Caco-2 (cell line): ENCODE data around the gene CNTN1. TPM values are rescaled to one million over a fixed set of nuclear protein-coding genes. Genes with fewer than 3 reads are reported as not detected.

Experiments
- BruUV-seq: library from RNA; stranded (reverse); fragments of 400-500 nt; replicated peaks from 2 replicates; lab custom pipeline; 2021; lab: Mats Ljungman, UMichigan
- CTCF ChIA-PET: fragments of 300-600 bp; sonication (Branson Sonifier 250); formaldehyde crosslinking; loops from one replicate; lab custom pipeline; 2022; ENCODE audit warnings: antibody characterized with exemption; lab: Charles Lee
- POLR2A ChIA-PET: fragments of 300-600 bp; sonication (Branson Sonifier 250); formaldehyde crosslinking; loops from one replicate; lab custom pipeline; 2022; ENCODE audit warnings: antibody characterized with exemption; lab: Charles Lee
- DNase-seq, 2 experiments: peaks; one replicate each; pipeline versions ENCODE4 v3.0.0 to v3.0.0-alpha.2; 2020 to 2022
- H3K27me3 ChIP-seq: replicated peaks from 2 replicates; pipeline ENCODE4 v1.6.0; 2011; ENCODE audit warnings: low read length; ENCODE audit not compliant: control insufficient read depth, insufficient read depth
- H3K36me3 ChIP-seq: 2 replicates; pipeline ENCODE4 v1.5.1; 2011; ENCODE audit warnings: low read length; ENCODE audit not compliant: control insufficient read depth, insufficient read depth
- H3K4me1 ChIP-seq: fragments of 250-450 bp; sonication (Bioruptor Pico); 2 replicates; pipeline ENCODE4 v1.5.1; 2020; ENCODE audit warnings: mild to moderate bottlenecking
- H3K4me3 ChIP-seq: 2 replicates; pipeline ENCODE4 v1.5.1; 2011; ENCODE audit warnings: low read depth, mild to moderate bottlenecking, control low read depth, low read length
- H3K9me3 ChIP-seq: fragments of 250-450 bp; sonication (Bioruptor Pico); 2 replicates; pipeline ENCODE4 v1.5.1; 2020; ENCODE audit warnings: mild to moderate bottlenecking, moderate library complexity
- H3K27ac Mint-ChIP-seq: one replicate; pipeline ENCODE4 v1.8.0; 2022; ENCODE audit warnings: mixed read lengths; ENCODE audit not compliant: unreplicated experiment
- H3K27me3 Mint-ChIP-seq: one replicate; pipeline ENCODE4 v1.8.0; 2022; ENCODE audit warnings: mixed read lengths; ENCODE audit not compliant: insufficient read depth, unreplicated experiment
- H3K36me3 Mint-ChIP-seq: one replicate; pipeline ENCODE4 v1.8.0; 2022; ENCODE audit warnings: mild to moderate bottlenecking, mixed read lengths; ENCODE audit not compliant: insufficient read depth, unreplicated experiment
- H3K4me1 Mint-ChIP-seq: one replicate; pipeline ENCODE4 v1.8.0; 2022; ENCODE audit warnings: low read depth, mixed read lengths; ENCODE audit not compliant: unreplicated experiment
- H3K4me3 Mint-ChIP-seq: one replicate; pipeline ENCODE4 v1.8.0; 2022; ENCODE audit warnings: mild to moderate bottlenecking, moderate library complexity, mixed read lengths; ENCODE audit not compliant: unreplicated experiment
- H3K9me3 Mint-ChIP-seq: one replicate; pipeline ENCODE4 v1.8.0; 2022; ENCODE audit warnings: mixed read lengths; ENCODE audit not compliant: unreplicated experiment
- intact Hi-C: fragments of 100-400 bp; cut with micrococcal nuclease; formaldehyde crosslinking; loops from one replicate; pipeline ENCODE4 v1.10.0; 2022; ENCODE audit not compliant: unreplicated experiment
- total RNA-seq: library from RNA; stranded (reverse); gene quantifications from 2 replicates; pipeline ENCODE4 v1.2.3, GENCODE V29; 2022
- TF ChIP-seq, protein P1 (sequence below), 2 experiments: fragments of 200-600 bp in 1 of 2; IDR thresholded peaks; 1 replicate in 1 of 2; 2 replicates in 1 of 2; pipeline versions ENCODE4 v1.5.1 to v1.8.0; 2011 to 2022; ENCODE audit warnings: antibody characterized with exemption in 1 of 2, control low read depth in 1 of 2, inconsistent platforms in 1 of 2, low read depth in 1 of 2, low read length in 1 of 2, mild to moderate bottlenecking in 1 of 2, moderate library complexity in 1 of 2; ENCODE audit not compliant: insufficient read depth in 1 of 2, severe bottlenecking in 1 of 2, unreplicated experiment in 1 of 2

Gene CNTN1
- total RNA-seq, 1 experiment from 2014 or later = not detected

GRCh38 chr12:41039461-41039860, 347.2 kb downstream of the CNTN1 start:
- Histone ChIP-seq H3K27me3 (no peaks in the 10 kb centered on the region), H3K36me3 (no peaks in the 10 kb centered on the region), H3K4me3 (no peak overlapping the region), H3K9me3 (no peaks in the 10 kb centered on the region), H3K4me1 (no peaks in the 10 kb centered on the region)
- H3K27ac Mint-ChIP-seq = no peak overlapping the region
- H3K9me3 Mint-ChIP-seq = no peaks in the 10 kb centered on the region
- H3K4me3 Mint-ChIP-seq = no peak overlapping the region
- H3K27me3 Mint-ChIP-seq = no peaks in the 10 kb centered on the region
- BruUV-seq = no TSS peak
- ChIA-PET POLR2A (no interaction called here), CTCF (no interaction called here)
- no peaks in the 10 kb centered on the region for H3K36me3 Mint-ChIP-seq
- DNase-seq = no peak
- H3K4me1 Mint-ChIP-seq = no peaks in the 10 kb centered on the region
- TF ChIP-seq, protein P1, sequence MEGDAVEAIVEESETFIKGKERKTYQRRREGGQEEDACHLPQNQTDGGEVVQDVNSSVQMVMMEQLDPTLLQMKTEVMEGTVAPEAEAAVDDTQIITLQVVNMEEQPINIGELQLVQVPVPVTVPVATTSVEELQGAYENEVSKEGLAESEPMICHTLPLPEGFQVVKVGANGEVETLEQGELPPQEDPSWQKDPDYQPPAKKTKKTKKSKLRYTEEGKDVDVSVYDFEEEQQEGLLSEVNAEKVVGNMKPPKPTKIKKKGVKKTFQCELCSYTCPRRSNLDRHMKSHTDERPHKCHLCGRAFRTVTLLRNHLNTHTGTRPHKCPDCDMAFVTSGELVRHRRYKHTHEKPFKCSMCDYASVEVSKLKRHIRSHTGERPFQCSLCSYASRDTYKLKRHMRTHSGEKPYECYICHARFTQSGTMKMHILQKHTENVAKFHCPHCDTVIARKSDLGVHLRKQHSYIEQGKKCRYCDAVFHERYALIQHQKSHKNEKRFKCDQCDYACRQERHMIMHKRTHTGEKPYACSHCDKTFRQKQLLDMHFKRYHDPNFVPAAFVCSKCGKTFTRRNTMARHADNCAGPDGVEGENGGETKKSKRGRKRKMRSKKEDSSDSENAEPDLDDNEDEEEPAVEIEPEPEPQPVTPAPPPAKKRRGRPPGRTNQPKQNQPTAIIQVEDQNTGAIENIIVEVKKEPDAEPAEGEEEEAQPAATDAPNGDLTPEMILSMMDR (IDR thresholded peaks at IDR 0.05; ENCODE audit: insufficient read depth in 1 of 2, low read depth in 1 of 2, low read length in 1 of 2, severe bottlenecking in 1 of 2, unreplicated experiment in 1 of 2) = no peak
- intact Hi-C loops = no loop called here

GRCh38 chr12:41045509-41045908, 353.3 kb downstream of the CNTN1 start:
- no peaks in the 10 kb centered on the region for H3K36me3 Mint-ChIP-seq
- no peaks in the 10 kb centered on the region for H3K27me3 Mint-ChIP-seq
- POLR2A ChIA-PET = no interaction called here
- no peaks in the 10 kb centered on the region for H3K36me3 ChIP-seq
- no peaks in the 10 kb centered on the region for H3K9me3 ChIP-seq
- H3K4me1 Mint-ChIP-seq = no peaks in the 10 kb centered on the region
- no peaks in the 10 kb centered on the region for H3K9me3 Mint-ChIP-seq
- H3K4me1 ChIP-seq = no peaks in the 10 kb centered on the region
- DNase-seq = no peak
- no peak overlapping the region for H3K4me3 ChIP-seq
- CTCF ChIA-PET = no interaction called here
- BruUV-seq = no TSS peak
- H3K27me3 ChIP-seq = no peaks in the 10 kb centered on the region
- TF ChIP-seq, protein P1 (IDR thresholded peaks at IDR 0.05; ENCODE audit: insufficient read depth in 1 of 2, low read depth in 1 of 2, low read length in 1 of 2, severe bottlenecking in 1 of 2, unreplicated experiment in 1 of 2) = no peak
- intact Hi-C loops = no loop called here
- H3K4me3 Mint-ChIP-seq = no peak overlapping the region
- H3K27ac Mint-ChIP-seq = no peak overlapping the region

DNA sequence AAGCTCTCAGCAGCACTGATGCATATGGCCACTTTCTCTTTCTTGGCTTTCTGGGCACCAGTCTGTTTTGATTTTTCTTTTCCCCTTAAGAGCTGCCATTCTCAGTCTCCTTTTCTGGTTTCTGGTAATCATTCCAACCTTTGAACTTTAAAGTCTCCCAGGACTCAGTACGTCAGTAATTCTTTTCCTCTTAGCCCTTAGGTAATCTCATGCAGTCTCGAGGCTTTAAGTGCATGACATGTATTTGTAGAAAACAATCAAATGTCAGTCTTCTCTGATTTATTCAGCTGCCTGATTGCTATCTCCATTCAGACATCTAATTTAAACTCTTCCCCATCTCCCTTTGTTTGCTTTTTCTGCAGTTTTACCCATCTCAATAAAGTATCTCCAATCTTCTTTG, 356.8 kb downstream of the CNTN1 start:
- Histone ChIP-seq H3K4me3 (no peak overlapping the region), H3K4me1 (no peaks in the 10 kb centered on the region), H3K27me3 (no peaks in the 10 kb centered on the region), H3K9me3 (no peaks in the 10 kb centered on the region), H3K36me3 (no peaks in the 10 kb centered on the region)
- intact Hi-C loops = no loop called here
- H3K36me3 Mint-ChIP-seq = no peaks in the 10 kb centered on the region
- TF ChIP-seq, protein P1 (IDR thresholded peaks at IDR 0.05; ENCODE audit: insufficient read depth in 1 of 2, low read depth in 1 of 2, low read length in 1 of 2, severe bottlenecking in 1 of 2, unreplicated experiment in 1 of 2) = no peak
- ChIA-PET POLR2A (no interaction called here), CTCF (no interaction called here)
- no peak for DNase-seq
- no peaks in the 10 kb centered on the region for H3K4me1 Mint-ChIP-seq
- H3K4me3 Mint-ChIP-seq = no peak overlapping the region
- no peak overlapping the region for H3K27ac Mint-ChIP-seq
- no TSS peak for BruUV-seq
- H3K27me3 Mint-ChIP-seq = no peaks in the 10 kb centered on the region
- H3K9me3 Mint-ChIP-seq = no peaks in the 10 kb centered on the region
